ENCODE data around the gene UQCC2.

DNA sequence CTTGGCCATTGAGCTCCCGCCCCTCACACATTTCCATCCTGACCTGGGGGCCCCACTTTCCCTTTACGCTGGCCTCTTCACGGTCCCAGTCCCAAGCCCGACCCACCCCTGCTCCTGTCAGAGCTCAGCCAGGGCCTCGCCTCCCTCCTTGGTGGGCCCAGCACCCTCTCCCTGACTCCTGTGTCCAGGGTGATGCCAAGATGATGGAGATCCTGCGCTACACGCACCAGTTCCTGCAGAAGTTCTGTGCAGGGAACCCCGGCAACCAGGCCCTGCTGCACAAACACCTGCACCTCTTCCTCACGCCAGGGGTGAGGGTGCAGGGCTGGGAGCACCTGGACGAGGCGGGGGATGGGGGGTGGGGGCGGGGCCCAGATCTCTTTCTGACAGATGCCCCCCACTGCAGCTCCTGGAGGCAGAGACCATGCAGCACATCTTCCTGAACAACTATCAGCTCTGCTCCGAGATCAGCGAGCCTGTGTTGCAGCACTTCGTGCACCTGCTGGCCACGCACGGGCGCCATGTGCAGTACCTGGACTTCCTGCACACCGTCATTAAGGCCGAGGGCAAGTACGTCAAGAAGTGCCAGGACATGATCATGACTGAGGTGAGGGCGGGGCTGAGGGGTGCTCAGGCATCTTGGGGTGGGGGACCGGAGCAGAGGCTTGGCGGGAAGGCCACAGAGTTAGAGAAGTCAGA, 33.1 kb downstream of the UQCC2 start:
- TF ChIP-seq ELF4 (IDR thresholded peaks at IDR 0.05) (no peak), FOXA1 (IDR thresholded peaks at IDR 0.05) (no peak), FOXK2 (IDR thresholded peaks at IDR 0.05) (no peak), FOXM1 (IDR thresholded peaks at IDR 0.05; ENCODE audit: borderline replicate concordance) (no peak), LEF1 (IDR thresholded peaks at IDR 0.05; ENCODE audit: borderline replicate concordance) (no peak), L3MBTL2 (conservative IDR thresholded peaks at IDR 0.05) (no peak), SUZ12 (IDR thresholded peaks at IDR 0.05) (no peak), BHLHE40 (IDR thresholded peaks at IDR 0.05; ENCODE audit: borderline replicate concordance) (no peak), TARDBP (IDR thresholded peaks at IDR 0.05) (no peak)
